HG02981 (cell line): ENCODE results near the gene HMCN1.

ENCODE experiments used
- ATAC-seq: cut with Tn5 transposase; IDR thresholded peaks from one replicate; pipeline ENCODE4 v1.9.1; 2021; ENCODE audit warnings: mild to moderate bottlenecking, moderate library complexity; ENCODE audit not compliant: unreplicated experiment

Gene HMCN1

GRCh38 chr1:186215636-186216035 lies 481.4 kb downstream of the HMCN1 start:
- ATAC-seq: no peak

- ATAC-seq: peak; percentile 77
Measured at GRCh38 chr1:186218654-186219352, 484.6 kb downstream of the HMCN1 start.

DNA sequence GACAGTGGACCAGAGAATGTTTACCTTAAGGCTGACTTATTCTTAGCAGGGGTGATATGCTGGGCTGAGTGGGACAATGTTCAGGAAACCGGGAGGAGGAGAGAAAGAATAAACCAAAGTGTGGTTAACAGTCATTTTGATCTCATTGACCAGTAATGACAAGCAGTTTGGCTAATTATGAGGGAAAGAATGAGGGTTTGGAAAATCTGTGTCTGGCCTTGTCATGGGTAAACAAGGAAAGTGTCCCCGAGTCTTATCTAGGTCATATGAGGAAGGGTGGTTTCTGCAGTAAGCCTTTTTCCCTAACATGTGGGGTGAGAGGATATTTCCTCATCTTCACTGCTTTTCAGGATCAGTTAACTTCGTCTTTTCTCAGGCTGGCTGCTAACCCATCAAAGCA lies 485.9 kb downstream of the HMCN1 start:
- no peak for ATAC-seq

DNA sequence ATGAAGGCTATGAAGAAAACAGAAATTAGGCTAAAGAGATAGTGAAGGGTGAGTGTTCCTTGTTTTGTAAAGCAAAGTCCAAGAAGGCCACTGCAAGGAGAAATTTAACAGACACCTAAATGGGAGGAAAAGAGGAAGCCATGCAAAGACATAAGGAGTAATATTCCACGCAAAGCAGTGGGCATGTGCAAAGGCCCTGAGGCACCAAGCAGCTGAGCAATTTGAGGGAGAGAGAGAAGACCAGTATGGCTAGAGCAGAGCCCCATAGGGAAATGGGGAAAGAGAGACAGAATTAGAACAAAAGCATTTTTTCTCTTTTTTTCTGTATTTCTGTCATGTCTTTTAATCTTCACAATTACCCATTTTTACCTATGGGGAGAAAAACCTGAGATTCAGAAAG lies 486.7 kb downstream of the HMCN1 start:
- ATAC-seq: no peak

GRCh38 chr1:186225096-186225495 lies 490.9 kb downstream of the HMCN1 start:
- ATAC-seq: no peak

GRCh38 chr1:186228749-186229148 lies 494.6 kb downstream of the HMCN1 start:
- no peak for ATAC-seq

DNA sequence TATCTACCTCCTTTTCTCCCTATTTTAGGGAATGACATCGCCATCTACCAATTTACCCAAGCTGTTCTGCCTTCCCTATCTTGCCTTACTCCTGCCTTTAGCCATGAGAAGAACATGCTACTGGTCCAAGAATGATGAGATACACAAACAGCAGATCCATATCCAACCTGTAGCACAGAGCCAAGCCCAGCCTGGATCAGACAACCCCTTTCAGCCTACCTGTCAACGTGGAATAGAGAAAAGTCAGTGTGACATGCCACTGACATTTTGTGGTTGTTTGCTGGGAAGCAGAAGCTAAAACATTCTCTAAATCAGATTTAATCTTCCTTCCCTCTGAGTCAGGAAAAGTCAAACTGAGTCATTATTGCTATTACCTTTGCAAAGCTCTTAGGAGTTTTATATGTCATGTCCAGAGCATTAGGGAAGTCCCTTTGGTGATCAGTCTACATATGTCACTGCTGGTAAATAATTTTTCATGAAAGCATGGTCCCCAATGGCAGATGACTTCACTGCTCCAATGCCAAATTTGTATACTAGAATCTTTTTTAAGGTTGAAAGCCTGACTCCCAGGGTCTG lies 497.8 kb downstream of the HMCN1 start:
- ATAC-seq: no peak

- no peak for ATAC-seq
Measured at GRCh38 chr1:186234976-186235686, 500.9 kb downstream of the HMCN1 start.

GRCh38 chr1:186235696-186236095 lies 501.5 kb downstream of the HMCN1 start:
- no peak for ATAC-seq

- ATAC-seq: no peak
Measured at GRCh38 chr1:186236921-186237320, 502.7 kb downstream of the HMCN1 start.

DNA sequence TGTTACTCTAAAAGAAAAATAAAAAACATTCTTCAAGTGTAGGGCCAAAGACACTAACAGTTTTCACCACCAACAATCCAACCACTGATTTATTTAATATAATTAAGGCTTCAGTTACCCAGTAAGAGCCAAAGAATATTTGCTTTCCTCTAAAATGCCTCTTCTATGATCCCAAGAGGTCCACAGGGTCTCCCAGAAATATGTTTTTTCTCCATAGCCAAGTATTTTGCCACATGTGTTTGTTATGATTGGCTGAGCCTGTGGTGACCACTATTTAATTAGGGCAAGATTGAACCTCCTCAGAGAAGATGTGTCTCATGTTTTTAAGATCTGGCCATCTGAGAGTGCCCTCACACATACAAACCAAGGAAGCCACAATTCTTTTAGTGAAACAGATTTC lies 505.0 kb downstream of the HMCN1 start:
- no peak for ATAC-seq

GRCh38 chr1:186240436-186240835 lies 506.2 kb downstream of the HMCN1 start:
- ATAC-seq: no peak
